Measurements from ENCODE around the gene PEX5L.

- TF ChIP-seq CTCF (IDR thresholded peaks at IDR 0.05) (no peak), POLR2AphosphoS5 (IDR thresholded peaks at IDR 0.05) (no peak)
These were observed 18.9 kb downstream of the PEX5L start for GRCh38 chr3:180017846-180018245.

Measured in stomach (tissue), 4 donors.